Measurements from ENCODE around the gene TTC31.

The TTC31 gene

GRCh38 chr2:74503506-74504475, 20.9 kb downstream of the TTC31 start:
- in situ Hi-C loops (cut with MboI; ENCODE audit: low sequenced_read_pairs): no loop called here

- in situ Hi-C loops (cut with MboI; ENCODE audit: low sequenced_read_pairs): no loop called here
Measured at GRCh38 chr2:74504591-74504990, 21.7 kb downstream of the TTC31 start.

GRCh38 chr2:74505448-74506246, 22.8 kb downstream of the TTC31 start:
- in situ Hi-C loops (cut with MboI; ENCODE audit: low sequenced_read_pairs): no loop called here

- in situ Hi-C loops (cut with MboI; ENCODE audit: low sequenced_read_pairs): no loop called here
Measured at GRCh38 chr2:74507145-74507925, 24.5 kb downstream of the TTC31 start, which contains the start of gene PCGF1. TSS of gene PCGF1 (minus strand) at chr2:74507695. CDS start at chr2:74507668, 27 bp downstream.

GRCh38 chr2:74507926-74508520, 25.1 kb downstream of the TTC31 start:
- in situ Hi-C loops (cut with MboI; ENCODE audit: low sequenced_read_pairs): no loop called here

- in situ Hi-C loops (cut with MboI; ENCODE audit: low sequenced_read_pairs): no loop called here
Measured at GRCh38 chr2:74510272-74510671, 27.4 kb downstream of the TTC31 start.

GRCh38 chr2:74511104-74511989, 28.5 kb downstream of the TTC31 start:
- in situ Hi-C loops (cut with MboI; ENCODE audit: low sequenced_read_pairs): no loop called here

- in situ Hi-C loops (cut with MboI; ENCODE audit: low sequenced_read_pairs): no loop called here
Measured at GRCh38 chr2:74512744-74513604, 30.1 kb downstream of the TTC31 start.

- in situ Hi-C loops (cut with MboI; ENCODE audit: low sequenced_read_pairs): no loop called here
Measured at GRCh38 chr2:74513605-74514367, 30.9 kb downstream of the TTC31 start.

- in situ Hi-C loops (cut with MboI; ENCODE audit: low sequenced_read_pairs): no loop called here
Measured at GRCh38 chr2:74514368-74515270, 31.7 kb downstream of the TTC31 start, which contains the start of gene TLX2. TSS of gene TLX2 (plus strand) at chr2:74514450. CDS start at chr2:74514807, 357 bp downstream.

GRCh38 chr2:74515271-74515980, 32.5 kb downstream of the TTC31 start:
- in situ Hi-C loops (cut with MboI; ENCODE audit: low sequenced_read_pairs): no loop called here

- in situ Hi-C loops (cut with MboI; ENCODE audit: low sequenced_read_pairs): no loop called here
Measured at GRCh38 chr2:74515981-74516633, 33.2 kb downstream of the TTC31 start.

GRCh38 chr2:74516650-74517049, 33.8 kb downstream of the TTC31 start:
- in situ Hi-C loops (cut with MboI; ENCODE audit: low sequenced_read_pairs): no loop called here

GRCh38 chr2:74522516-74522915, 39.6 kb downstream of the TTC31 start:
- in situ Hi-C loops (cut with MboI; ENCODE audit: low sequenced_read_pairs): no loop called here

- in situ Hi-C loops (cut with MboI; ENCODE audit: low sequenced_read_pairs): no loop called here
Measured at GRCh38 chr2:74524005-74524404, 41.1 kb downstream of the TTC31 start.
